Upper lobe of right lung (tissue), 1 donor: ENCODE measurements around the gene DPYD. TPM values are rescaled to one million over a fixed set of nuclear protein-coding genes. Genes with fewer than 3 reads are reported as not detected.

ENCODE experiments used
- ATAC-seq: fragments of 200-7000 bp; cut with Tn5 transposase; one replicate; pipeline ENCODE4 v1.9.1; 2020; ENCODE audit warnings: mild to moderate bottlenecking, moderate library complexity
- DNase-seq: peaks from one replicate; pipeline ENCODE4 v3.0.0-alpha.2; 2020
- H3K27ac ChIP-seq: fragments of 200-600 bp; one replicate; pipeline ENCODE4 v1.8.0; 2022
- H3K27me3 ChIP-seq: fragments of 200-600 bp; one replicate; pipeline ENCODE4 v1.8.0; 2022; ENCODE audit warnings: mild to moderate bottlenecking
- H3K36me3 ChIP-seq: fragments of 200-600 bp; one replicate; pipeline ENCODE4 v1.8.0; 2022
- H3K4me1 ChIP-seq: fragments of 200-600 bp; one replicate; pipeline ENCODE4 v1.8.0; 2022
- H3K4me3 ChIP-seq: fragments of 200-600 bp; one replicate; pipeline ENCODE4 v1.8.0; 2022; ENCODE audit warnings: mild to moderate bottlenecking
- H3K9me3 ChIP-seq: fragments of 200-600 bp; one replicate; pipeline ENCODE4 v1.8.0; 2022
- CTCF ChIP-seq: fragments of 200-600 bp; IDR thresholded peaks from one replicate; pipeline ENCODE4 v1.8.0; 2022; ENCODE audit warnings: antibody characterized with exemption
- intact Hi-C: fragments of 100-400 bp; cut with DNase I; formaldehyde crosslinking; loops from one replicate; pipeline ENCODE4 v1.11.0; 2022
- total RNA-seq: library from RNA; stranded (reverse); fragmentation: NEBNext Ultra II Directional; extraction: Animal tissue kit (Norgen Biotek cat#: 25700); gene quantifications from one replicate; pipeline ENCODE4 v1.2.1, GENCODE V29; 2021
- donor health status: DM: no; HTN: yes; CAD: no; lungs with severe emphysema.

Gene DPYD
- total RNA-seq, 1 donor from 2014 or later = 82.7 TPM

- Histone ChIP-seq H3K36me3 (no peaks in the 10 kb centered on the region), H3K27ac (no peak overlapping the region), H3K4me1 (no peaks in the 10 kb centered on the region), H3K4me3 (no peak overlapping the region), H3K9me3 (no peaks in the 10 kb centered on the region), H3K27me3 (no peaks in the 10 kb centered on the region)
- TF ChIP-seq CTCF = no peak
- ATAC-seq (no peak), DNase-seq (no peak)
- intact Hi-C loops = no loop called here
Measured at GRCh38 chr1:97824200-97824599, 96.6 kb downstream of the DPYD start.

- H3K4me3 ChIP-seq = no peak overlapping the region
- ATAC-seq = peak; percentile 38
Measured at GRCh38 chr1:97820470-97821188, 100.2 kb downstream of the DPYD start.

GRCh38 chr1:97816927-97817326 lies 103.9 kb downstream of the DPYD start:
- no peaks in the 10 kb centered on the region for H3K27me3 ChIP-seq
- H3K27ac ChIP-seq = no peak overlapping the region
- no peaks in the 10 kb centered on the region for H3K4me1 ChIP-seq
- H3K9me3 ChIP-seq = no peaks in the 10 kb centered on the region
- no peaks in the 10 kb centered on the region for H3K36me3 ChIP-seq
- no peak for DNase-seq
- no peak overlapping the region for H3K4me3 ChIP-seq
- no peak for TF ChIP-seq CTCF
- intact Hi-C loops = no loop called here
- no peak for ATAC-seq

More at GRCh38 chr1:97820470-97821188, 100.2 kb downstream of the DPYD start:
- H3K36me3 ChIP-seq = no peaks in the 10 kb centered on the region
- no peaks in the 10 kb centered on the region for H3K27me3 ChIP-seq
- no peaks in the 10 kb centered on the region for H3K4me1 ChIP-seq
- intact Hi-C loops = no loop called here
- no peak for DNase-seq
- H3K9me3 ChIP-seq = no peaks in the 10 kb centered on the region
- peak; percentile 49 for TF ChIP-seq CTCF
- H3K27ac ChIP-seq = no peak overlapping the region

- Histone ChIP-seq H3K27ac (no peak overlapping the region), H3K36me3 (no peaks in the 10 kb centered on the region), H3K27me3 (no peaks in the 10 kb centered on the region), H3K9me3 (no peaks in the 10 kb centered on the region), H3K4me3 (no peak overlapping the region), H3K4me1 (no peaks in the 10 kb centered on the region)
- ATAC-seq (no peak), DNase-seq (no peak)
- TF ChIP-seq CTCF = no peak
- intact Hi-C loops = no loop called here
Measured at GRCh38 chr1:97814804-97815203, 106.0 kb downstream of the DPYD start.

- H3K9me3 ChIP-seq = no peaks in the 10 kb centered on the region
- intact Hi-C loops = no loop called here
Measured at GRCh38 chr1:97814121-97814520, 106.7 kb downstream of the DPYD start.

More at GRCh38 chr1:97814121-97814520, 106.7 kb downstream of the DPYD start:
- DNase-seq (no peak), ATAC-seq (no peak)
- H3K4me1 ChIP-seq = no peaks in the 10 kb centered on the region
- no peak overlapping the region for H3K27ac ChIP-seq
- no peaks in the 10 kb centered on the region for H3K27me3 ChIP-seq
- no peak overlapping the region for H3K4me3 ChIP-seq
- no peak for TF ChIP-seq CTCF
- no peaks in the 10 kb centered on the region for H3K36me3 ChIP-seq
